GM21717 (cell line): ENCODE results near the gene RADX.
"Not testable (repeated sequence)": the region's sequence is repeated elsewhere in the genome, so short reads cannot be mapped to it uniquely, and the experiment has no call there.

Experiments used
- ATAC-seq: cut with Tn5 transposase; IDR thresholded peaks from one replicate; pipeline ENCODE4 v1.9.1; 2021; ENCODE audit warnings: mild to moderate bottlenecking, moderate library complexity; ENCODE audit not compliant: unreplicated experiment

The RADX gene

DNA sequence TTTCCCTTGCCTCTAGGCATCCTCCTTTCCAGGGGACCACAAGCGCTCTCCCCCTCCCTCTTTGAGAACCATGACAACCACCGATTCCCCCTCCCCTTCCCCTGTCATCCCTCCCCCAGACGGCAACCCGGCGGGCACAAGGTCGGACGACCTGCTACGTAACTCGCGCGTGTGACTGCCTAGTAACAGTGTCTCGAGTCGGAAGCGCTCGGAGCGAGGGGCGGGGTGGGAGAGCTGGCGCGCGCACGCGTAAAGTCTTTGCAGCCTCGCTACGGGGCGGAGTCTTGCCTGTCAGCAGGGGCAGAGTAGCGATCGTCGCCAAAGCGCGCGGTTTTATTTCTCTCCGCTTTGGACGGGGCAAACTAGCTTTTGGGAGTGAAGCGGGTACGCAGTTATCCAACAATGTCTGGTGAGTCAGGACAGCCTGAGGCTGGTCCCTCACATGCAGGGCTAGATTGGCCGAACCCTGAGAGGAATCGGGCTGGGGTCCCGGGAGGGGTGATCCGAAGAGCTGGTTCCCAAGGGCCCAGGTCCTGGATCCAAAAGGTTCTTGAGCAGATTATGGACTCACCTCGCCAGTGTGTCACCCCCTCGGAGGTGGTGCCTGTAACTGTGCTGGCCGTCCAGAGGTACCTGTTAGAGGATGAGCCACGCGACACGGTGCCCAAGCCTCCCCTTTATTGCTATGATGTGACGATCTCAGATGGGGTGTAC, at the start of gene RADX:
Gene RADX (plus strand): TSS at position 300 of the 714 bp plus-strand sequence. CDS start 103 bp downstream, at position 403.
- ATAC-seq = peak; percentile 98

- no peak for ATAC-seq
Measured at GRCh38 chrX:106564986-106565385, 46.8 kb upstream of the RADX start.

DNA sequence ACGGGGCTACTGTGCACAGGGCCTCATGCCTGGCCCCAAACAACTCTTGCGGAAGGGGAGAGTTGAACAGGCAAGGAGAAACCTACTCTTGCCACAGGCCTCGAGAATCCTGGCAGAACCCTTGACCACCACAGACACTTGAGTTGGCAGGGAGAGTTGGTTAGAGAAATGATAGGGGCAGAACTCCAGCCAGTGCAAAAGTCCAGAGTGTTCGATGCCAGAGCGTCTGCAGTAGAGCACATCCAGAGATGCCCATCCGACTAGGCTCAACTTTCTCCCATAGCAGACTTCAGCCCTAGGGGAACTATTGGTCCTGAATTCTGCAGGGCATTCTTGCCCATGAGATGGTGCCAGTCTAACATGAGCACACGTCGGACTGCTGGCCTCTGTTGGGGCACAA, 45.4 kb upstream of the RADX start:
- no peak for ATAC-seq

DNA sequence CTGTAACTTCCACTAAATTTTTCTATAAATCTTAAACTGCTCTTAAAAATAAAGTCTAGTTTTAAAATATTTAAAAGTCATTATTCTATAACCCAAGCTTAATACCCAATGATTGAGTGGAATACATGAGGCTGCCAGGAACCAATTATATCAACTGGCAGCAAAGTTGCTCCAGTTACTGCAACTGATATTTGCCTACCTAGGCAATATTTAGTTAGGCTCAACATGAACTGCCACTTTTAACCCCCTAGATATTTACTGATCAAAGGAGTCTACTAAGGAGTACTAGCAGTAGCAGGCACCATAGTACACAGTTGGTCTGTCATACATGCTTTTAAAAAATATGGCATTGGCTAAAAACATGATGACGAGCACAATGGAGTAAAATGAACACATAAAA, 29.9 kb upstream of the RADX start:
- ATAC-seq = no peak

GRCh38 chrX:106585478-106585877, 26.3 kb upstream of the RADX start:
- ATAC-seq = no peak

GRCh38 chrX:106588801-106589200, 23.0 kb upstream of the RADX start:
- no peak for ATAC-seq

GRCh38 chrX:106599411-106599810, 12.4 kb upstream of the RADX start:
- peak; percentile 70 for ATAC-seq

DNA sequence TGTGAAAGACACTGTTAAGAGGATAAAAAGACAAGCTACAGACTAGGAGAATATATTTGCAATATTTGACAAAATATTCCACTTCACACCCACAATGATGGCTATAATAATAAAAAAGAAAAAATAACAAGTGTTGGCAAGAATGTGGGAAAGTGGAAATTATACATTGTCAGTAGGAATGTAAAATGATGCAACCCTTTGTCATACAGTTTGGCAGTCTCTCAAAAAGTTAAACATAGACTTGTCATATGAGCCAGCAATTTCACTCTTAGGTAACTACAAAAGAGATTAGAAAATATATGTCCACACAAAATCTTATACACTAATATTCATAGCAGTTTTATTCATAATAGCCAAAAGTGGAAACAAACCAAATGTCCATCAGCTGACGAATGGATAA, 5.2 kb upstream of the RADX start:
- no peak for ATAC-seq

GRCh38 chrX:106608016-106608415, 3.8 kb upstream of the RADX start:
- no peak for ATAC-seq

DNA sequence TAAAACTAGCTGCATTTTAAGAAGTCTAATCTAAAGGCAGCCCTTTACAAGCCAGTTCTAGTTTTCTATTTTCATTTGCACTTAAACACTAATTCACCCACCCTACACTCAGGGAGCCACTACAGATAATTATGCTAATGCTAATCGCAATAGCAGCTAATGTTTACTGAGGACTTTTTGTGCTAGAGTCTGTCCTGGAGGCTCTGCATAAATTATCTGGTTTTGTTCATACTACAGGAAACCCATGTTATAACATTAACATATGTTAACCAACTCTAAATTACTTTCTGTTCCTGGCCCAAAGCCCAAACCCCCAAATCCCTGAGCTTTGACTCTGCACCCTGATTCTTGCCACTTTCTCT, 480 bp upstream of the RADX start:
- ATAC-seq = no peak

DNA sequence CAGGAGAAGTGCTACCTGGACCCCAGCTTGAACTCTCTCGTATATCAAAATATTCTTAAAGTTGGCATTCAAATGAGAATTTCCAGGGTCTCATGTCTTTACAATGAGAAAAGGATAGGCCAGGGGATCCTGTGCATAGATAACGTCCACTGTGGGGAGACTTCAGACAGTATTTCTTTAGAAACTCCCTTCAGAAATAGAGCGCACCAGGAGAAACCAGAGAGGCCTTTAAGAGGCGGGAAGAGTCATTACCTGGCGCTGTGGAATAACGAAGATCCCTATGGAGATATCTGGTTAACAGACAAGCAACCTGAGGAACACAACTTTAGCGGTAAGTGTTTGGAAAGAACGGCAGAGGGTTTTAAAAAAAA, 600 bp downstream of the RADX start:
- ATAC-seq = peak; percentile 25

- no peak for ATAC-seq
Measured at GRCh38 chrX:106613277-106613676, 1.5 kb downstream of the RADX start.

DNA sequence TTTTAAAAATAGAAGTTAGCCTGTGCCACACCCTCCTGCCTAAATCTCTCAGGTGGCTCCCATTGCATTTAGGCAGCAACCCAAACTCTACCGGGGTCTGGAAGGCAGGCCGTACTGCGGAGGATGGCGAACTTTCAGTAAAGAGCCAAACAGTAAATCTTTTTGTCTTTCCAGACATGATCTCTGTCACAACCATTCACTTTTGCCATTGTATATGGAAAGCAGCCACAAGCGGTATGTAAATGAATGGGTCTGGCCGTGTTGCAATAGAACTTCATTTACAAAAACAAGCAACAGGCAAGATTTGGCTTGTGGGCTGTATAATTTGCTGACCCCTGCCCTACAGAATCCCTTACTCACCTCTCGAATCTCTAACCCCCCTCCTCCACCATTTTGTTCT, 3.3 kb downstream of the RADX start:
- no peak for ATAC-seq

DNA sequence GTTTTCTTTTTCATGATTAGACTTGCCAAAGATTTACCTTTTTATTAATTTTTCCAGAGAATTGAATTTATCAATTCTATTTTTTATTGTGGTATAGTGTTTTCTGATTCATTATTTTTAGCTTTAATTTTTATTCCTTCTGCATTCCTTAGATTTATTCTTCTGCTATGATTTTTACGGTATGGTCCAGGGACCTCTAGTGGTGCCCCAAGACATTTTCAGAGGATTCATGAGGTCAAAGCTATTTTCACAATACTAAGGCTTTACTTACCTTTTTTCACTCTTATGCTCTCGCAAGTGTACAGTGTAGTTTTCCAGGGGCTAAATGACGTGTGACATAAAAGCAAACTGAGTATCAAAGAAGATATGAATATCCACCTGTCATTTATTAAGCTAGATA, 8.0 kb downstream of the RADX start:
- no peak for ATAC-seq

- no peak for ATAC-seq
Measured at GRCh38 chrX:106621836-106622235, 10.1 kb downstream of the RADX start.

GRCh38 chrX:106626789-106627188, 15.0 kb downstream of the RADX start:
- no peak for ATAC-seq

DNA sequence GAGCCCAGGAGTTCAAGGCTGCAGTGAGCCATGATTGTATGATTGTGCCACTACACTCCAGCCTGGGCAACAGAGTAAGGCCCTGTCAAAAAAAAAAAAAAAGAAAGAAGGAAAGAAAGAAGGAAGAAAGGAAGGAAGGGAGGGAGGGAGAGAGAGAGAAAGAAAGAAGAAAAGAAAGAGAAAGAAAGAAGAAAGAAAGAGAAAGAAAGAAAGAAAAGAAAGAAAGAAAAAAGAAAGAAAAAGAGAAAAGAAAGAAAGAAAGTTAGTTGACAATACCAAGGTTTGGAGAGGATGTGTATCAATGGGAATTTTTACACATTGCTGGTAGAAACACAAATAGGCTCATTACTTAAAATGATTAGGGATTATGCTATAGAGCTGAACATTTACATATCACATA, 19.8 kb downstream of the RADX start:
- no peak for ATAC-seq

DNA sequence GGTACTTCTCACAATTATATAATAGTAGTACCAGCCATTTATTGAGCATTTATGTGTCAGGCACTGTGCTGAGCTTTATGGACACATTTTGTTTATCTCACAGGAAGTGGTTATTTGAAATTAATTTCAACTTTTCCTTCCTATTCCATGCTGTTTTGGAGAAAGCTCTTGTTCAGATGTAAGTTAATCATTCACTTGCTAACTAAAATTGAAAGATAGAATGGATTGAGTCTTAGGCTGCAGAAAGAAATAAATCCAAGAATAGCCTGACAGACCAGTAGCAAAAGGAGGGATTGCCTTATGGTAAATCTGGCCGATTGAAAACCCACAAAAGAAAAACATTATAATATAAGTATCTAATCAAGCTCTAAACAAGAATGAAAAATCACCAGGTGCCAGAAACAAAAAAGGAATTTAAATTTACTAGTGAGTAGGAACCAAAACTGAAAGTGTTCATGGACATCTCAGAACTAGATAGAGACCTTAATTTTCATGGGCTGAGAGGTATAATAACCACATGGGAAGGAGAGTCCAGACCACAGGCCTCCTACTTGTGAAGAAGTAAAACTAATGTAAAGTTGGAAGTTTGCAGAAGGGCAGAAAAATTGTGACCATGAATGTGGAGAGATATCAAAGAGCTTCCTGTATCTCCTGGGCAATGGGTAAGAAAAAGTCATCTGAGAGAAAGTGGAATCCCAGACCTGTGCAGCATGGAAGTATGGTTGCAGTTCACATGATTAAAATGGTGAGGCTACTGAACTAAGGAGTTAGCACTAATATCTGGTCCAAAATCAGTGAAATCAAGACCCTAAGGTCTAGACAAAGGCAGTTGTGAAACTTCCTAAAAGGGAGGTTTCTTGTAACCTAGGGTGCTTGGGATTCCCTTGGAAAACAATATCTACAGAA, 38.0 kb downstream of the RADX start:
- ATAC-seq = peak; percentile 99

DNA sequence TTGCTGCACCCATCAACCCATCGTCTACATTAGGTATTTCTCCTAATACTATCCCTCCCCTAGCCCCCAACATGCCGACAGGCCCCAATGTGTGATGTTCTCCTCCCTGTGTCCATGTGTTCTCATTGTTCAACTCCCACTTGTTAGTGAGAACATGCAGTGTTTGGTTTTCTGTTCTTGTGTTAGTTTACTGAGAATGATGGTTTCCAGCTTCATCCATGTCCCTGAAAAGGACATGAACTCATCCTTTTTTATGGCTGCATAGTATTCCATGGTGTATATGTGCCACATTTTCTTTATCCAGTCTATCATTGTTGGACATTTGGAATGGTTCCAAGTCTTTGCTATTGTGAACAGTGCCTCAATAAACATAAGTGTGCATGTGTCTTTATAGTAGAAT, 41.8 kb downstream of the RADX start:
- ATAC-seq = not testable (repeated sequence)

DNA sequence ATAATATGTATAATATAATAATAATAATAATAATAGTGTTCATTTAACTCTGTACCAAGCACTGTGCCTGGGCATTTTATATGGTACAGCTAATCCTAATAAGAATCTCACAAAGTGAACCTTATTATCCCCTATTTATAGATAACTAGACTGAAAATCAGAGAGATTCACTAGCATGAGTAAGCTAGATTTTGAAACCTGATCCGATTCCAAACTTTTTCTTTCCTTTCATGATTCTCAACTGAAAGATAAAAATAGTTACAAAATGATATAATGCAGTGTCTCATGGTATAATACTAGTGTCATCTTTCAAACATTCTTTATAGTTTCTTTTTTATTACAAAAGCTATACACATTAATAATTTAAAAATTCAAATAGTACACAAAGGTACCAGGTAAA, 58.9 kb downstream of the RADX start:
- ATAC-seq = no peak

DNA sequence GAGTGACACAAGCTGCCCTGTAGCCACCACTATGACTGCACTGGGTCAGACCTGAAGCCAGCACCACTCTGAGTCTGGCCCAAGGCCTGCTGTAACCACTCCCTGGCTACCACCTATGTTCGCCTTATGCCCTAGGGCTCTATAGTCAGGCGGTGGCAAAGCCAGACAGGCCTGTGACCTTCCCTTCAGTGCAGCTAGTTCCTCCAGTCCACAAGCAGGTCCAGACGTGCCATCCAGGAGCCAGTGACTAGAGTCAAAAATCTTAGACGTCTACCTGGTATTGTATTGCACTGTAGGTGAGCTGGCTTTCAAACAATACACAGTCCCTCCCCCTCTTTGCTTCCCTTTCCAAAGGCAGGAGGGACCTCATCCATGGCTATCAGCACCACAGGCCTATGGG, 60.7 kb downstream of the RADX start:
- ATAC-seq = no peak

DNA sequence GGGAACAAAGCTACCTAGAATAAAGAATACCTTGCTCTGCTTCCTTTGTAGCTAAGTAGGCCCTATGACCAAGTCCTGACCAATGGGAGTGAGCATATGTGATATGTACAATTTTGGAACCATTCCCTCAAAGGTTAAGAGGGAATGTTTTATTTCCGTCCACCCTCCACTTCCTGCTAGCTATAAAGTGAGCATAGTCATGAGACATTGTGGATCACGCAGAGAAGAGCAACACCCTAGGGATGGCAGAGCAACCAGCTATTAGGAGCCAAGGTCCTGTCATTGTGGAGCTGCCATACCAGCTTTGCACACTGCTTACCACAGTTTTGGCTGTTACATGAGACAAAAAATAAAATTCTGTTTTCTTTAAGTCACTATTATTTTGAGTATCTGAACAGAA, 68.9 kb downstream of the RADX start:
- ATAC-seq = no peak
